GM19452 (cell line): ENCODE data around the gene SPRR3.
A peak's percentile ranks its signal among the peaks of the same experiment; 100 is the strongest.

Experiments
- ATAC-seq: cut with Tn5 transposase; IDR thresholded peaks from one replicate; pipeline ENCODE4 v1.9.1; 2021; ENCODE audit not compliant: unreplicated experiment

SPRR3 gene

GRCh38 chr1:153001382-153001781 lies at the start of gene SPRR3:
Gene SPRR3 (plus strand): TSS chr1:153001749. CDS start chr1:153003021, 1,272 bp downstream.
- no peak for ATAC-seq

- ATAC-seq = no peak
Observed at GRCh38 chr1:152953761-152954160, 47.8 kb upstream of the SPRR3 start.

GRCh38 chr1:152954436-152954835 lies 47.1 kb upstream of the SPRR3 start:
- no peak for ATAC-seq

- ATAC-seq = no peak
Observed at GRCh38 chr1:152957561-152957960, 44.0 kb upstream of the SPRR3 start.

- no peak for ATAC-seq
Observed at GRCh38 chr1:152959273-152959672, 42.3 kb upstream of the SPRR3 start.

GRCh38 chr1:152959801-152960451 lies 41.6 kb upstream of the SPRR3 start:
- no peak for ATAC-seq

- no peak for ATAC-seq
Observed at GRCh38 chr1:152960452-152961044, 41.0 kb upstream of the SPRR3 start.

GRCh38 chr1:152961226-152961891 lies 40.2 kb upstream of the SPRR3 start:
- ATAC-seq = no peak

- no peak for ATAC-seq
Observed at GRCh38 chr1:152962876-152963415, 38.6 kb upstream of the SPRR3 start.

GRCh38 chr1:152964536-152964935 lies 37.0 kb upstream of the SPRR3 start:
- ATAC-seq = no peak

- ATAC-seq = no peak
Observed at GRCh38 chr1:152965853-152966252, 35.7 kb upstream of the SPRR3 start.

GRCh38 chr1:152967201-152967600 lies 34.3 kb upstream of the SPRR3 start:
- no peak for ATAC-seq

- ATAC-seq = peak; percentile 90
Observed at GRCh38 chr1:152968248-152968647, 33.3 kb upstream of the SPRR3 start.

GRCh38 chr1:152969036-152969435 lies 32.5 kb upstream of the SPRR3 start:
- no peak for ATAC-seq

- ATAC-seq = no peak
Observed at GRCh38 chr1:152970495-152970894, 31.1 kb upstream of the SPRR3 start, which contains the start of gene SPRR4. Gene SPRR4 (plus strand): TSS chr1:152970648. CDS start chr1:152971891, 1,243 bp downstream.

- ATAC-seq = no peak
Observed at GRCh38 chr1:152972196-152972886, 29.2 kb upstream of the SPRR3 start.

- no peak for ATAC-seq
Observed at GRCh38 chr1:152976688-152977087, 24.9 kb upstream of the SPRR3 start.

GRCh38 chr1:152977614-152978013 lies 23.9 kb upstream of the SPRR3 start:
- ATAC-seq = no peak

- no peak for ATAC-seq
Observed at GRCh38 chr1:152980676-152981075, 20.9 kb upstream of the SPRR3 start.

- ATAC-seq = no peak
Observed at GRCh38 chr1:152981146-152981871, 20.2 kb upstream of the SPRR3 start.

GRCh38 chr1:152982076-152982475 lies 19.5 kb upstream of the SPRR3 start:
- no peak for ATAC-seq
